K562 (cell line): ENCODE results near the gene BCL3. TPM values are rescaled to one million over a fixed set of nuclear protein-coding genes. Genes with fewer than 3 reads are reported as not detected.

Experiments
- BRD9 ChIP-seq: fragments of 450-650 bp; IDR thresholded peaks from 2 replicates; pipeline ENCODE4 v1.6.1; 2018; ENCODE audit warnings: low read depth; ENCODE audit not compliant: partially characterized antibody
- DPF2 ChIP-seq: fragments of 450-650 bp; IDR thresholded peaks from 2 replicates; pipeline ENCODE4 v1.6.1; 2016
- HNRNPL ChIP-seq: fragments of 200-400 bp; formaldehyde crosslinking; IDR thresholded peaks from 2 replicates; pipeline ENCODE4 v1.6.1; 2017; ENCODE audit warnings: low read depth, mild to moderate bottlenecking, low read length
- JUND ChIP-seq, 2 experiments: IDR thresholded peaks; 2 replicates in 1 of 2; 3 replicates in 1 of 2; pipeline ENCODE4 v1.6.1; 2011; ENCODE audit warnings: borderline replicate concordance in 2 of 2, low read depth in 2 of 2, low read length in 2 of 2, improper control_type of control experiment in 1 of 2, missing biosample characterization in 1 of 2, missing genetic modification characterization in 1 of 2, missing genetic modification reagents in 1 of 2
- NCOA4 ChIP-seq: fragments of 450-650 bp; IDR thresholded peaks from 2 replicates; pipeline ENCODE4 v1.6.1; 2018; ENCODE audit warnings: mild to moderate bottlenecking; ENCODE audit not compliant: partially characterized antibody
- POLR2AphosphoS5 ChIP-seq: IDR thresholded peaks from 2 replicates; pipeline ENCODE4 v1.6.1; 2011; ENCODE audit warnings: mild to moderate bottlenecking, low read depth, low read length, moderate library complexity; ENCODE audit not compliant: control insufficient read depth, insufficient read depth
- SMAD4 ChIP-seq: fragments of 250-450 bp; sonication (Bioruptor Pico); conservative IDR thresholded peaks from 2 replicates; pipeline ENCODE4 v1.8.0; 2021; ENCODE audit warnings: inconsistent platforms, mild to moderate bottlenecking, moderate library complexity
- SMARCA5 ChIP-seq: fragments of 450-650 bp; IDR thresholded peaks from 2 replicates; pipeline ENCODE4 v1.6.1; 2016
- ZBTB1 ChIP-seq: sonication (generic); formaldehyde crosslinking; IDR thresholded peaks from 2 replicates; pipeline ENCODE4 v1.8.1; 2023; ENCODE audit warnings: missing genetic modification reagents, low read depth, mild to moderate bottlenecking, borderline replicate concordance
- ZBTB17 ChIP-seq: fragments of 450-650 bp; formaldehyde crosslinking; IDR thresholded peaks from 2 replicates; pipeline ENCODE4 v1.4.0; 2020; ENCODE audit warnings: mild to moderate bottlenecking
- ZNF121 ChIP-seq: sonication (generic); formaldehyde crosslinking; conservative IDR thresholded peaks from 2 replicates; pipeline ENCODE4 v1.8.0; 2022; ENCODE audit warnings: missing genetic modification reagents
- ZNF282 ChIP-seq: sonication (generic); formaldehyde crosslinking; IDR thresholded peaks from 2 replicates; pipeline ENCODE4 v1.8.1; 2023; ENCODE audit warnings: missing genetic modification reagents
- polyA plus RNA-seq, 8 experiments: library from polyadenylated mRNA; depleted of rRNA in 4 of 8; stranded (reverse) in 5 of 8; unstranded in 3 of 8; fragments of >200 nt; fragmentation: Nextera tagmentation in 2 of 8; fragmentation: Illumina TruSeq in 1 of 8; extraction: Ambion mirVana in 2 of 8; extraction: Trizol in 1 of 8; gene quantifications; 2 replicates each; pipeline versions ENCODE4 v1.2.1 to v1.2.3, GENCODE V29; 2011 to 2014; ENCODE audit warnings: inconsistent platforms in 1 of 8, missing spikeins in 1 of 8
- total RNA-seq, 7 experiments: library from RNA; depleted of rRNA in 6 of 7; stranded (reverse); fragments of >200 nt in 6 of 7; fragmentation: Illumina TruSeq in 2 of 7; extraction: Trizol in 2 of 7; gene quantifications; 2 replicates each; pipeline versions ENCODE4 v1.2.1 to v1.2.3, GENCODE V29; 2011 to 2021; ENCODE audit warnings: low replicate concordance in 1 of 7
- TF ChIP-seq, protein P1 (sequence below), 2 experiments: fragments of 450-650 bp in 1 of 2; sonication (generic) in 1 of 2; formaldehyde crosslinking in 1 of 2; IDR thresholded peaks; 2 replicates each; pipeline versions ENCODE4 v1.7.1 to v1.9.0; 2016 to 2022; ENCODE audit warnings: inconsistent platforms in 1 of 2, mild to moderate bottlenecking in 1 of 2, missing genetic modification reagents in 1 of 2
- TF ChIP-seq, protein P2 (sequence below): fragments of 450-650 bp; IDR thresholded peaks from 2 replicates; pipeline ENCODE4 v1.6.1; 2017; ENCODE audit warnings: mild to moderate bottlenecking, moderate library complexity
- TF ChIP-seq, protein P3 (sequence below): sonication (generic); formaldehyde crosslinking; IDR thresholded peaks from 2 replicates; pipeline ENCODE4 v1.8.0; 2022; ENCODE audit warnings: mild to moderate bottlenecking, low read depth, missing genetic modification reagents

Gene BCL3
- total and polyA plus RNA-seq, 9 of the 15 experiments (the other 6 are each of a cell fraction or from before 2014, with no cell fraction given), result 0.03 to 2.4 (median 0.50) TPM; not detected in 1

DNA sequence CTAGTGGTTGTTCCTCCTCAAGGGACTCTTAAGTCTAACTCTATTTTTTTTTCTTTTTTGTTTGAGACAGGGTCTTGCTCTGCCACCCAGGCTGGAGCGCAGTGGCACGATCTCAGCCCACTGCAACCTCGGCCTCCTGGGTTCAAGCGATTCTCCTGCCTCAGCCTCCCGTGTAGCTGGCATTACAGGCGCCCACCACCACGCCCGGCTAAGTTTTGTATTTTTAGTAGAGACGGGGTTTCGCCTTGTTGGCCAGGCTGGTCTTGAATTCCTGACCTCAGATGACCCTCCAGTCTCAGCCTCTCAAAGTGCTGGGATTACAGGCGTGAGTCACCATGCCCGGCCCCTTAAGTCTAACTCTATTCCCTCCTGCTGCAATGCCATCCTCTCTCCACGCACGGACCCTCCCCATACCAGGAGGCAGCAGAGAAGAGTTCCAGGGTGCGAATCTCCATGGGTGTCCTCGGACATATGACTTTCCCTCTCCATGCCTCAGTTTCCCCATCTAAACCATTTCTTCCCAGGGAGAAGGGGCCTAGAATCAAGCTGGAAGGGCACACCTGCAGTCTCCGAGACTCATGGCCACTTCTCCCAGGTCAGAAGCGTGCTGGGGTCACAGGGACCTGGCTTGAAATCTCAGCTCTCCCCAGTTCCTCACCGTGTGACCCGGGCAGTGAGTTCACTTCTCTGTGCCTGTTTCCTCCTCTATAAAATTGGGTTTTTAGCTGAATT is 6.0 kb upstream of the BCL3 start (continued):
- TF ChIP-seq, protein P1, sequence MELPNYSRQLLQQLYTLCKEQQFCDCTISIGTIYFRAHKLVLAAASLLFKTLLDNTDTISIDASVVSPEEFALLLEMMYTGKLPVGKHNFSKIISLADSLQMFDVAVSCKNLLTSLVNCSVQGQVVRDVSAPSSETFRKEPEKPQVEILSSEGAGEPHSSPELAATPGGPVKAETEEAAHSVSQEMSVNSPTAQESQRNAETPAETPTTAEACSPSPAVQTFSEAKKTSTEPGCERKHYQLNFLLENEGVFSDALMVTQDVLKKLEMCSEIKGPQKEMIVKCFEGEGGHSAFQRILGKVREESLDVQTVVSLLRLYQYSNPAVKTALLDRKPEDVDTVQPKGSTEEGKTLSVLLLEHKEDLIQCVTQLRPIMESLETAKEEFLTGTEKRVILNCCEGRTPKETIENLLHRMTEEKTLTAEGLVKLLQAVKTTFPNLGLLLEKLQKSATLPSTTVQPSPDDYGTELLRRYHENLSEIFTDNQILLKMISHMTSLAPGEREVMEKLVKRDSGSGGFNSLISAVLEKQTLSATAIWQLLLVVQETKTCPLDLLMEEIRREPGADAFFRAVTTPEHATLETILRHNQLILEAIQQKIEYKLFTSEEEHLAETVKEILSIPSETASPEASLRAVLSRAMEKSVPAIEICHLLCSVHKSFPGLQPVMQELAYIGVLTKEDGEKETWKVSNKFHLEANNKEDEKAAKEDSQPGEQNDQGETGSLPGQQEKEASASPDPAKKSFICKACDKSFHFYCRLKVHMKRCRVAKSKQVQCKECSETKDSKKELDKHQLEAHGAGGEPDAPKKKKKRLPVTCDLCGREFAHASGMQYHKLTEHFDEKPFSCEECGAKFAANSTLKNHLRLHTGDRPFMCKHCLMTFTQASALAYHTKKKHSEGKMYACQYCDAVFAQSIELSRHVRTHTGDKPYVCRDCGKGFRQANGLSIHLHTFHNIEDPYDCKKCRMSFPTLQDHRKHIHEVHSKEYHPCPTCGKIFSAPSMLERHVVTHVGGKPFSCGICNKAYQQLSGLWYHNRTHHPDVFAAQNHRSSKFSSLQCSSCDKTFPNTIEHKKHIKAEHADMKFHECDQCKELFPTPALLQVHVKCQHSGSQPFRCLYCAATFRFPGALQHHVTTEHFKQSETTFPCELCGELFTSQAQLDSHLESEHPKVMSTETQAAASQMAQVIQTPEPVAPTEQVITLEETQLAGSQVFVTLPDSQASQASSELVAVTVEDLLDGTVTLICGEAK (IDR thresholded peaks at IDR 0.05), result 0 out of 2 replicates have a peak, but pooled peaks have one; percentile 20
- TF ChIP-seq, protein P1 (CRISPR knock-in tag; IDR thresholded peaks at IDR 0.05), result no peak
- TF ChIP-seq ZBTB17, result no peak
- TF ChIP-seq BRD9, result peak; percentile 8
- TF ChIP-seq ZNF282 (CRISPR knock-in tag), result no peak
- TF ChIP-seq POLR2AphosphoS5, result no peak
- no peak for TF ChIP-seq ZNF121
- 0 out of 2 replicates have a peak, but pooled peaks have one; percentile 42 for TF ChIP-seq ZBTB1 (CRISPR knock-in tag)
- peak; percentile 42; the same call in 1 of the 2 replicates for TF ChIP-seq JUND (IDR thresholded peaks at IDR 0.05; ENCODE audit: borderline replicate concordance, low read depth, low read length)
- TF ChIP-seq JUND (tag; IDR thresholded peaks at IDR 0.05; ENCODE audit: borderline replicate concordance, low read depth, low read length), result no peak; the same call in 2 of the 3 replicates
- TF ChIP-seq, protein P2, sequence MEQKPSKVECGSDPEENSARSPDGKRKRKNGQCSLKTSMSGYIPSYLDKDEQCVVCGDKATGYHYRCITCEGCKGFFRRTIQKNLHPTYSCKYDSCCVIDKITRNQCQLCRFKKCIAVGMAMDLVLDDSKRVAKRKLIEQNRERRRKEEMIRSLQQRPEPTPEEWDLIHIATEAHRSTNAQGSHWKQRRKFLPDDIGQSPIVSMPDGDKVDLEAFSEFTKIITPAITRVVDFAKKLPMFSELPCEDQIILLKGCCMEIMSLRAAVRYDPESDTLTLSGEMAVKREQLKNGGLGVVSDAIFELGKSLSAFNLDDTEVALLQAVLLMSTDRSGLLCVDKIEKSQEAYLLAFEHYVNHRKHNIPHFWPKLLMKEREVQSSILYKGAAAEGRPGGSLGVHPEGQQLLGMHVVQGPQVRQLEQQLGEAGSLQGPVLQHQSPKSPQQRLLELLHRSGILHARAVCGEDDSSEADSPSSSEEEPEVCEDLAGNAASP, result 0 out of 2 replicates have a peak, but pooled peaks have one; percentile 70
- 0 out of 2 replicates have a peak, but pooled peaks have one; percentile 5 for TF ChIP-seq HNRNPL
- no peak for TF ChIP-seq NCOA4
- peak; percentile 35; the same call in 1 of the 2 replicates for TF ChIP-seq SMARCA5
- TF ChIP-seq, protein P3, sequence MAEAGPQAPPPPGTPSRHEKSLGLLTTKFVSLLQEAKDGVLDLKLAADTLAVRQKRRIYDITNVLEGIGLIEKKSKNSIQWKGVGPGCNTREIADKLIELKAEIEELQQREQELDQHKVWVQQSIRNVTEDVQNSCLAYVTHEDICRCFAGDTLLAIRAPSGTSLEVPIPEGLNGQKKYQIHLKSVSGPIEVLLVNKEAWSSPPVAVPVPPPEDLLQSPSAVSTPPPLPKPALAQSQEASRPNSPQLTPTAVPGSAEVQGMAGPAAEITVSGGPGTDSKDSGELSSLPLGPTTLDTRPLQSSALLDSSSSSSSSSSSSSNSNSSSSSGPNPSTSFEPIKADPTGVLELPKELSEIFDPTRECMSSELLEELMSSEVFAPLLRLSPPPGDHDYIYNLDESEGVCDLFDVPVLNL (CRISPR knock-in tag), result no peak
- TF ChIP-seq DPF2, result 0 out of 2 replicates have a peak, but pooled peaks have one; percentile 1
- TF ChIP-seq SMAD4, result 0 out of 2 replicates have a peak, but pooled peaks have one; percentile 17
